NOMO-1 treated with dmso at 0.1 percent for 144 hours (cell line): ENCODE measurements around the gene FOXJ2.
"Not testable (repeated sequence)": the region's sequence is repeated elsewhere in the genome, so short reads cannot be mapped to it uniquely, and the experiment has no call there.

Experiments
- DNase-seq: peaks from one replicate; lab custom pipeline; 2025; ENCODE audit not compliant: unreplicated experiment; lab: John Stamatoyannopoulos, UW

Gene FOXJ2

GRCh38 chr12:8032242-8033152 lies at the start of gene FOXJ2:
Gene FOXJ2, plus strand, starts transcription at chr12:8032716. Its CDS starts 7,117 bp downstream, at chr12:8039833.
- DNase-seq: peak; percentile 25

GRCh38 chr12:7983019-7983418 lies 49.5 kb upstream of the FOXJ2 start:
- DNase-seq: not testable (repeated sequence)

GRCh38 chr12:7983460-7983859 lies 49.1 kb upstream of the FOXJ2 start:
- not testable (repeated sequence) for DNase-seq

- no peak for DNase-seq
Observed at GRCh38 chr12:7984900-7985299, 47.6 kb upstream of the FOXJ2 start.

GRCh38 chr12:7985802-7986418 lies 46.6 kb upstream of the FOXJ2 start:
- no peak for DNase-seq

GRCh38 chr12:7989827-7990491 lies 42.6 kb upstream of the FOXJ2 start:
- peak; percentile 91 for DNase-seq

GRCh38 chr12:7991535-7991934 lies 41.0 kb upstream of the FOXJ2 start:
- no peak for DNase-seq

GRCh38 chr12:7994731-7995205 lies 37.7 kb upstream of the FOXJ2 start:
- no peak for DNase-seq

- peak; percentile 83 for DNase-seq
Observed at GRCh38 chr12:7995266-7995963, 37.1 kb upstream of the FOXJ2 start.

GRCh38 chr12:8000827-8001226 lies 31.7 kb upstream of the FOXJ2 start:
- not testable (repeated sequence) for DNase-seq

- not testable (repeated sequence) for DNase-seq
Observed at GRCh38 chr12:8001496-8001895, 31.0 kb upstream of the FOXJ2 start.

- not testable (repeated sequence) for DNase-seq
Observed at GRCh38 chr12:8004897-8005296, 27.6 kb upstream of the FOXJ2 start.

GRCh38 chr12:8011331-8011730 lies 21.2 kb upstream of the FOXJ2 start:
- no peak for DNase-seq

- no peak for DNase-seq
Observed at GRCh38 chr12:8012651-8013309, 19.7 kb upstream of the FOXJ2 start.

GRCh38 chr12:8014836-8015235 lies 17.7 kb upstream of the FOXJ2 start:
- no peak for DNase-seq

- not testable (repeated sequence) for DNase-seq
Observed at GRCh38 chr12:8018213-8018612, 14.3 kb upstream of the FOXJ2 start.

GRCh38 chr12:8018666-8019581 lies 13.6 kb upstream of the FOXJ2 start:
- DNase-seq: peak; percentile 17

- peak; percentile 95 for DNase-seq
Observed at GRCh38 chr12:8026291-8026900, 6.1 kb upstream of the FOXJ2 start.

- DNase-seq: no peak
Observed at GRCh38 chr12:8027856-8028255, 4.7 kb upstream of the FOXJ2 start.
